ENCODE data around the gene GUF1.

- TF ChIP-seq POLR2A (IDR thresholded peaks at IDR 0.05) (no peak), CTCF (IDR thresholded peaks at IDR 0.05) (no peak), POLR2AphosphoS5 (IDR thresholded peaks at IDR 0.05) (no peak)
Observed at GRCh38 chr4:44646151-44646550, 32.1 kb upstream of the GUF1 start.
